RWPE2 (cell line): Measurements from ENCODE around the gene GLB1L2.

Experiments
- ATAC-seq: fragments of 200-7000 bp; cut with Tn5 transposase; 3 replicates; pipeline ENCODE4 v1.9.1; 2021; ENCODE audit warnings: low read depth
- DNase-seq: peaks from one replicate; pipeline ENCODE4 v3.0.0-alpha.2; 2020; ENCODE audit warnings: low spot score
- H3K27ac ChIP-seq: fragments of 450-650 bp; 2 replicates; pipeline ENCODE4 v1.5.1; 2017; ENCODE audit warnings: mild to moderate bottlenecking; ENCODE audit not compliant: poor library complexity, severe bottlenecking
- H3K27me3 ChIP-seq: fragments of 250-450 bp; sonication (Bioruptor Pico); 2 replicates; pipeline ENCODE4 v1.5.1; 2021; ENCODE audit warnings: mild to moderate bottlenecking, moderate library complexity; ENCODE audit not compliant: insufficient read depth, poor library complexity, severe bottlenecking
- H3K36me3 ChIP-seq: fragments of 250-450 bp; sonication (Bioruptor Pico); 2 replicates; pipeline ENCODE4 v1.5.1; 2020; ENCODE audit warnings: low read depth, mild to moderate bottlenecking, moderate library complexity
- H3K4me1 ChIP-seq: fragments of 250-450 bp; sonication (Bioruptor Pico); 2 replicates; pipeline ENCODE4 v1.5.1; 2021; ENCODE audit warnings: mild to moderate bottlenecking, moderate library complexity; ENCODE audit not compliant: insufficient read depth, poor library complexity, severe bottlenecking
- H3K4me3 ChIP-seq: fragments of 250-450 bp; sonication (Bioruptor Pico); 2 replicates; pipeline ENCODE4 v1.5.1; 2021; ENCODE audit warnings: mild to moderate bottlenecking, moderate library complexity; ENCODE audit not compliant: severe bottlenecking
- H3K9me3 ChIP-seq: fragments of 250-450 bp; sonication (Bioruptor Pico); 2 replicates; pipeline ENCODE4 v1.5.1; 2021; ENCODE audit warnings: mild to moderate bottlenecking, moderate library complexity; ENCODE audit not compliant: severe bottlenecking
- CTCF ChIP-seq: fragments of 450-650 bp; IDR thresholded peaks from one replicate; pipeline ENCODE4 v1.5.1; 2017; ENCODE audit warnings: mild to moderate bottlenecking, moderate library complexity; ENCODE audit not compliant: poor library complexity, severe bottlenecking

GLB1L2 gene

DNA sequence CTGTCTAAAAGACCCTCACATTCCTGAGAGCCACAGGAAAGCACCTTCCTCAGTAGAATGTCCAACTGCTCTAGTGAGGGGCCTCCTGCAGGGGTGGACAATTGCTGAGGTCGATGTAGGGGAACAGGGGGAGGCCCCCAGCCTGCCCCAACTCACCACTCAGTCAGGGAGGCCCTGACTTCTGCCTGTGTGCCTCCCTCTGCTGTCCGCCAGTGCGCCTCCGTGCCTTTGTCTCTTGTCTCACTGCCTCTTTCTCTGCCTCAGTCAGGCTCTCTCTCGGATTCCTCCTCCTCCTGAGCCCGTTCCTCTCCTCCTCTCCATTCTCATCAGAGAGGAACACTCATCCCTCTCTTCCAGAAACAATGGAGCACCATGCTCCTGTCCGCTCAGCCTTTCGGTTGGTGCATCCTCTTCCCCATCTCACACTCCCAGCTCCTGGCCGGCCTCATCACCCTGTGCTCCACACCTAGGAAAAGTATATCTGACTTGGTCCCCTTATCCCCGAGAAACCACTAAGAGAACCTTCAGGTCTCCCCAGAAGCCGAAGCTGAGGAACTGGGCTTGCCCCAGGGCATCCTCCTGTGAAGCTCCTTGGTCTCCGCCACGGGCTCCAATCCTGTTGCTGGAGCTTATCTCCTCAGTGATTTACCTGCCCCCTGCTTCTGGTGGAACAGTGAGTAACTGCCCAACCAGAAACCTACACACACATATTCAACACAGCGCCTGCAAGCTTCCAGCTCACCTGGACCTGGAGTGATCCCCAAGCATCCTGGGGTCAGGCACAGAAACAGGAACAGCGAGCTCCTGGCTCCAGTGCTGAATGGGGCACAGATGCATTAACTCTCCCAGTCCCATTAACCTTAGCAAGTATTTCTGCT is 78.0 kb downstream of the GLB1L2 start:
- ATAC-seq (no peak), DNase-seq (no peak)
- Histone ChIP-seq H3K4me1 (no peaks in the 10 kb centered on the region), H3K4me3 (no peak overlapping the region), H3K27ac (no peak overlapping the region), H3K36me3 (no peaks in the 10 kb centered on the region), H3K9me3 (no peaks in the 10 kb centered on the region), H3K27me3 (peaks cover 52% of the 10 kb centered on the region)
- no peak for TF ChIP-seq CTCF

DNA sequence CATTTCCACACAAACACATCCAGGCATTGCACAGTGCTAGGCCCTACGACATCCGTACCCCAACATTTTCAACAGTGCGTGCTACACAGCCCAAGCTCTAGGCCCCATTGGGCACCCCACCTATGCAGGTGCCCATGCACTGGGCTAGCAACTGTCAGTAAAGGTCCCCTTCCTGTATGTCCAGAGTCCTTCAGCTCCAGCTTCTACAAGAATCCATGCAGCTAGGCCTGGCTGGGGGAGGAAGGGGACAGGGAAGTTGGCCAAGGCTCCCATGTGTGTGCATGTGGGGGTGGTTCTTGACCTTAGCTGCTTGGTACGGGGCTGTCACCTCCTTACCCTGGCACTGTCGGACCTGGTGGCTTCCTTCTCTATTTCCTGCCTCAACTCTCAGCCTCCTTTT is 79.0 kb downstream of the GLB1L2 start:
- TF ChIP-seq CTCF, result no peak
- DNase-seq (no peak), ATAC-seq (no peak)
- peaks cover 60% of the 10 kb centered on the region for H3K27me3 ChIP-seq
- H3K27ac ChIP-seq, result no peak overlapping the region
- no peaks in the 10 kb centered on the region for H3K9me3 ChIP-seq
- no peaks in the 10 kb centered on the region for H3K4me1 ChIP-seq
- H3K4me3 ChIP-seq, result no peak overlapping the region
- H3K36me3 ChIP-seq, result no peaks in the 10 kb centered on the region

GRCh38 chr11:134412203-134413042 is 80.6 kb downstream of the GLB1L2 start, which contains the start of gene B3GAT1:
B3GAT1 (minus strand) TSS chr11:134412242; CDS start chr11:134387659, 24,583 bp downstream.
- Histone ChIP-seq H3K9me3 (no peaks in the 10 kb centered on the region), H3K36me3 (no peaks in the 10 kb centered on the region), H3K4me3 (no peak within 1 kb of the TSS), H3K27ac (no peak within 1 kb of the TSS), H3K4me1 (no peaks in the 10 kb centered on the region), H3K27me3 (peaks cover 61% of the 10 kb centered on the region)
- DNase-seq, result no peak
- ATAC-seq, result 0 out of 3 replicates have a peak, but pooled peaks have one; percentile 17
- TF ChIP-seq CTCF, result no peak

DNA sequence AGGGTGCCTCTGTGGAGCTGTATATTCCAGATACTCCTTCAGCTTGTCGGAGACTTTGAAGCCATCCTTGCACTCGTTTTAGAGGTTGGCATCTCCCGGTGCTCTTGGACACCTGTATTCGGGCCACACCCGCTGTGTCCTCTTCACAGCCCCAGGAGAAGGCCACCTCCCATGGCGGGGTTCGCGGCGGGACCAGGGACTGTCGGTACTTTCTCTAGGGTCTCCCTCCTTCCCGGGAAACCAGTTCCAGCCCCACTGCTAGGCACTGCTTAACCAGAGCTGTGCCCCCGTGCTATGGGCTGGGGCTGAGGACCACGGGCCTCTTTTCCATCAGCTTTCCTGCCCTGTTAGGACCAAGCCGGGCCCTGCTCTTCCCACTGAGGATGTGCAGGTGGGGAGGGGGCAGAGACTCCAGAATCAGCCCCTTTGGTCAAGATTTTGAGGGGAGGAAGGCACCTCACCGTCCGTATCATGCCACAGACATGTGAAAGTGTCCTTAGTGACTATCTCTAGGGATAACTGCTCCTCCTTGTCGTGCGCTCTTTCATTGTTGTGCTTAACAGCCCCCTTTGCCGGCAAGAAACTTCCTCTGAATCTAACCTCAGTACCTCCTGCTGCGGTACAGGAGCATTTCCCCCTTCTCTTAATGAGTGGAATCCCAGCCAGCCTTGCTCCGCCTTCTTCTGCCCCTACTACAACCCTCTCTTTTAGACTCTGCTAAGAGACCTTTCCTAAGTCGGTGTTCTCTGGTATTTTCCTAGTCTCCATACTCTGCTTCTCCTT is 81.4 kb downstream of the GLB1L2 start:
- Histone ChIP-seq H3K27ac (no peak overlapping the region), H3K36me3 (no peaks in the 10 kb centered on the region), H3K4me3 (no peak overlapping the region), H3K4me1 (no peaks in the 10 kb centered on the region), H3K27me3 (peaks cover 63% of the 10 kb centered on the region), H3K9me3 (no peaks in the 10 kb centered on the region)
- DNase-seq (no peak), ATAC-seq (peak; percentile 24; the same call in 2 of the 3 replicates)
- TF ChIP-seq CTCF, result no peak
